H9 (cell line): ENCODE results near the gene DCP1B. TPM values are rescaled to one million over a fixed set of nuclear protein-coding genes. Genes with fewer than 3 reads are reported as not detected.

ENCODE experiments used
- DNase-seq: peaks from one replicate; pipeline ENCODE4 v3.0.0-alpha.2; 2017
- H2AFZ ChIP-seq: one replicate; pipeline ENCODE4 v1.6.1; 2013; ENCODE audit warnings: mild to moderate bottlenecking, low read length, control low read depth, moderate library complexity
- H2AK5ac ChIP-seq: 2 replicates; pipeline ENCODE4 v1.6.1; 2013; ENCODE audit warnings: low read length, control low read depth, mixed read lengths; ENCODE audit not compliant: insufficient read length
- H2BK120ac ChIP-seq: one replicate; pipeline ENCODE4 v1.6.1; 2013; ENCODE audit warnings: low read depth, mild to moderate bottlenecking, low read length, control low read depth, inconsistent platforms; ENCODE audit not compliant: poor library complexity, severe bottlenecking
- H2BK12ac ChIP-seq: 2 replicates; pipeline ENCODE4 v1.6.1; 2013; ENCODE audit warnings: low read length, control low read depth, mixed read lengths, low read depth; ENCODE audit not compliant: insufficient read length
- H2BK15ac ChIP-seq: 2 replicates; pipeline ENCODE4 v1.6.1; 2013; ENCODE audit warnings: low read depth, low read length, control low read depth
- H2BK20ac ChIP-seq: one replicate; pipeline ENCODE4 v1.6.1; 2013; ENCODE audit warnings: low read depth, mild to moderate bottlenecking, low read length, control low read depth, inconsistent platforms; ENCODE audit not compliant: poor library complexity, severe bottlenecking
- H2BK5ac ChIP-seq: 2 replicates; pipeline ENCODE4 v1.6.1; 2013; ENCODE audit warnings: low read length, control low read depth, mixed read lengths; ENCODE audit not compliant: insufficient read length
- H3K14ac ChIP-seq: 2 replicates; pipeline ENCODE4 v1.6.1; 2013; ENCODE audit warnings: low read length, control low read depth; ENCODE audit not compliant: insufficient read depth
- H3K18ac ChIP-seq: 2 replicates; pipeline ENCODE4 v1.6.1; 2013; ENCODE audit warnings: low read depth, mild to moderate bottlenecking, mixed read lengths, low read length, control low read depth; ENCODE audit not compliant: insufficient read length
- H3K23ac ChIP-seq: 2 replicates; pipeline ENCODE4 v1.6.1; 2013; ENCODE audit warnings: low read length, control low read depth, mixed read lengths, low read depth; ENCODE audit not compliant: insufficient read length
- H3K23me2 ChIP-seq: 2 replicates; pipeline ENCODE4 v1.6.1; 2013; ENCODE audit warnings: low read depth, mild to moderate bottlenecking, mixed read lengths, low read length, control low read depth; ENCODE audit not compliant: insufficient read length, poor library complexity, severe bottlenecking
- H3K27ac ChIP-seq: 2 replicates; pipeline ENCODE4 v1.5.1; 2013; ENCODE audit warnings: low read length, control low read depth, mixed read lengths, low read depth; ENCODE audit not compliant: insufficient read length
- H3K27me3 ChIP-seq: 2 replicates; pipeline ENCODE4 v1.6.1; 2013; ENCODE audit warnings: low read length, control low read depth, inconsistent platforms; ENCODE audit not compliant: insufficient read depth
- H3K4ac ChIP-seq: 2 replicates; pipeline ENCODE4 v1.6.1; 2013; ENCODE audit warnings: low read depth, mild to moderate bottlenecking, control low read depth, inconsistent platforms, low read length, moderate library complexity
- H3K4me1 ChIP-seq: 2 replicates; pipeline ENCODE4 v1.6.1; 2013; ENCODE audit warnings: low read length, control low read depth, inconsistent platforms; ENCODE audit not compliant: insufficient read depth
- H3K4me2 ChIP-seq: 2 replicates; pipeline ENCODE4 v1.6.1; 2013; ENCODE audit warnings: low read length, control low read depth, mixed read lengths; ENCODE audit not compliant: insufficient read length, insufficient read depth
- H3K56ac ChIP-seq: 2 replicates; pipeline ENCODE4 v1.6.1; 2013; ENCODE audit warnings: low read depth, mild to moderate bottlenecking, mixed read lengths, low read length, control low read depth; ENCODE audit not compliant: insufficient read length
- H3K79me1 ChIP-seq: 2 replicates; pipeline ENCODE4 v1.6.1; 2013; ENCODE audit warnings: low read depth, mild to moderate bottlenecking, moderate library complexity, low read length, control low read depth, inconsistent platforms; ENCODE audit not compliant: insufficient read depth, poor library complexity, severe bottlenecking
- H3K79me2 ChIP-seq: 2 replicates; pipeline ENCODE4 v1.6.1; 2013; ENCODE audit warnings: low read length, control low read depth, inconsistent platforms; ENCODE audit not compliant: insufficient read depth
- H3K9ac ChIP-seq: 2 replicates; pipeline ENCODE4 v1.6.1; 2013; ENCODE audit warnings: low read length, control low read depth, mixed read lengths; ENCODE audit not compliant: insufficient read length; ENCODE audit errors: extremely low read depth
- H3K9me3 ChIP-seq: one replicate; pipeline ENCODE4 v1.6.1; 2013; ENCODE audit warnings: low read depth, low read length, inconsistent platforms; ENCODE audit not compliant: control insufficient read depth
- H3T11ph ChIP-seq: one replicate; pipeline ENCODE4 v1.6.1; 2013; ENCODE audit warnings: mild to moderate bottlenecking, low read length, control low read depth, inconsistent platforms
- H4K20me1 ChIP-seq: one replicate; pipeline ENCODE4 v1.6.1; 2013; ENCODE audit not compliant: control insufficient read depth, insufficient read length, insufficient read depth
- H4K5ac ChIP-seq: 2 replicates; pipeline ENCODE4 v1.6.1; 2013; ENCODE audit warnings: low read depth, mild to moderate bottlenecking, mixed read lengths, low read length, control low read depth; ENCODE audit not compliant: insufficient read length
- H4K8ac ChIP-seq: replicated peaks from 2 replicates; pipeline ENCODE4 v1.6.1; 2013; ENCODE audit warnings: low read length, control low read depth, mixed read lengths, low read depth; ENCODE audit not compliant: insufficient read length
- H4K91ac ChIP-seq: 2 replicates; pipeline ENCODE4 v1.6.1; 2013; ENCODE audit warnings: low read depth, mild to moderate bottlenecking, moderate library complexity, mixed read lengths, low read length, control low read depth; ENCODE audit not compliant: insufficient read length
- H3K27ac Mint-ChIP-seq, 3 experiments: 2 replicates in 2 of 3; 3 replicates in 1 of 3; pipeline ENCODE4 v1.8.0; 2020 to 2021; ENCODE audit warnings: mixed read lengths in 3 of 3, mild to moderate bottlenecking in 1 of 3, moderate library complexity in 1 of 3
- H3K27me3 Mint-ChIP-seq: 2 replicates; pipeline ENCODE4 v1.8.0; 2021; ENCODE audit warnings: low read depth, mild to moderate bottlenecking, moderate library complexity, mixed read lengths
- H3K36me3 Mint-ChIP-seq, 3 experiments: 2 replicates in 2 of 3; 3 replicates in 1 of 3; pipeline ENCODE4 v1.8.0; 2020 to 2021; ENCODE audit warnings: low read depth in 3 of 3, mixed read lengths in 3 of 3; ENCODE audit not compliant: insufficient read depth in 1 of 3
- H3K4me1 Mint-ChIP-seq, 2 experiments: 2 replicates each; pipeline ENCODE4 v1.8.0; 2020; ENCODE audit warnings: mixed read lengths in 2 of 2
- H3K4me3 Mint-ChIP-seq, 2 experiments: 2 replicates in 1 of 2; 3 replicates in 1 of 2; pipeline ENCODE4 v1.8.0; 2020 to 2021; ENCODE audit warnings: mild to moderate bottlenecking in 2 of 2, mixed read lengths in 2 of 2, moderate library complexity in 1 of 2
- H3K9me3 Mint-ChIP-seq, 2 experiments: 2 replicates in 1 of 2; 3 replicates in 1 of 2; pipeline ENCODE4 v1.8.0; 2020; ENCODE audit warnings: mild to moderate bottlenecking in 2 of 2, mixed read lengths in 2 of 2, moderate library complexity in 1 of 2
- WGBS: extraction: QIAGEN DNeasy Blood & Tissue Kit; methylation state at CpG from one replicate; pipeline ENCODE4 v1.1.7; 2013; ENCODE audit warnings: missing lambda C conversion rate, low lambda C conversion rate, mixed read lengths; ENCODE audit not compliant: insufficient read length; ENCODE audit errors: extremely low coverage; 5-methylcytosine and 5-hydroxymethylcytosine counted together
- total RNA-seq: library from RNA; stranded (reverse); gene quantifications from 2 replicates; pipeline ENCODE4 v1.2.1, GENCODE V29; 2021
- TF ChIP-seq, protein P1 (sequence below): fragments of 200-600 bp; sonication (generic); conservative IDR thresholded peaks from 3 replicates; pipeline ENCODE4 v1.8.0; 2021; ENCODE audit warnings: antibody characterized with exemption, mild to moderate bottlenecking

The DCP1B gene
- total RNA-seq, 1 experiment from 2014 or later, result 11.2 TPM

DNA sequence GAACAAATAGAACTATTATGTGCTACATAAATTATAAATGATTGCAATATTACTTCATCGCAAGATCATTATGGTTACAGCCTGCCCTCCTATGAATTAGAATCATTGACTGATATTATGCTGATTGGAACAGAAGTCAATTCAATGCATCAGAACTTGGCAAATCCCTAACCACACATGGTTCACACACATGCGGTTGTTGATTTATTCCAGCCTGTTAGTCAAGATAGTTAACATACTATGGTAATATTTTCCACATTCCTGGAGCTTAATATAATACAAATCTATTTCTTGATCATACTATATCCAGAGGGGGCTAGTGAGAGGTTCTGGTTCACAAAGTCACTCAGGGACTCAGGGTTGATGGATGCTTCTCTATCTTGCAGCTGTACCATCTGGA is 38.8 kb upstream of the DCP1B start:
- Mint-ChIP-seq H3K27me3 (peaks cover 30% of the 10 kb centered on the region), H3K4me3 (no peak overlapping the region), H3K9me3 (no peaks in the 10 kb centered on the region), H3K36me3 (no peaks in the 10 kb centered on the region), H3K27ac (no peak overlapping the region), H3K4me1 (no peaks in the 10 kb centered on the region)
- Histone ChIP-seq H4K8ac (no peak overlapping the region), H3T11ph (no peak overlapping the region), H2BK20ac (no peak overlapping the region), H2AFZ (no peak overlapping the region), H2BK5ac (no peak overlapping the region), H3K79me1 (no peaks in the 10 kb centered on the region), H3K56ac (no peak overlapping the region), H4K20me1 (no peaks in the 10 kb centered on the region), H3K27ac (no peak overlapping the region), H3K4me2 (no peak overlapping the region), H3K18ac (no peak overlapping the region), H3K14ac (no peak overlapping the region), H3K23me2 (no peaks in the 10 kb centered on the region), H3K79me2 (no peaks in the 10 kb centered on the region), H3K4ac (no peak overlapping the region), H3K4me1 (no peaks in the 10 kb centered on the region), H3K9ac (no peak overlapping the region), H2AK5ac (no peak overlapping the region), H3K9me3 (no peaks in the 10 kb centered on the region), H4K91ac (no peak overlapping the region), H2BK120ac (no peak overlapping the region), H4K5ac (no peak overlapping the region), H2BK12ac (no peak overlapping the region), H3K23ac (no peak overlapping the region), H2BK15ac (no peak overlapping the region), H3K27me3 (no peaks in the 10 kb centered on the region; the same call in 1 of the 2 replicates)
- TF ChIP-seq, protein P1, sequence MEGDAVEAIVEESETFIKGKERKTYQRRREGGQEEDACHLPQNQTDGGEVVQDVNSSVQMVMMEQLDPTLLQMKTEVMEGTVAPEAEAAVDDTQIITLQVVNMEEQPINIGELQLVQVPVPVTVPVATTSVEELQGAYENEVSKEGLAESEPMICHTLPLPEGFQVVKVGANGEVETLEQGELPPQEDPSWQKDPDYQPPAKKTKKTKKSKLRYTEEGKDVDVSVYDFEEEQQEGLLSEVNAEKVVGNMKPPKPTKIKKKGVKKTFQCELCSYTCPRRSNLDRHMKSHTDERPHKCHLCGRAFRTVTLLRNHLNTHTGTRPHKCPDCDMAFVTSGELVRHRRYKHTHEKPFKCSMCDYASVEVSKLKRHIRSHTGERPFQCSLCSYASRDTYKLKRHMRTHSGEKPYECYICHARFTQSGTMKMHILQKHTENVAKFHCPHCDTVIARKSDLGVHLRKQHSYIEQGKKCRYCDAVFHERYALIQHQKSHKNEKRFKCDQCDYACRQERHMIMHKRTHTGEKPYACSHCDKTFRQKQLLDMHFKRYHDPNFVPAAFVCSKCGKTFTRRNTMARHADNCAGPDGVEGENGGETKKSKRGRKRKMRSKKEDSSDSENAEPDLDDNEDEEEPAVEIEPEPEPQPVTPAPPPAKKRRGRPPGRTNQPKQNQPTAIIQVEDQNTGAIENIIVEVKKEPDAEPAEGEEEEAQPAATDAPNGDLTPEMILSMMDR, result no peak
- no peak for DNase-seq
- WGBS, result no CpG with 5 or more reads among the region's 2 CpGs
